ACC112 (cell line): ENCODE results near the gene SLC38A10.
"Not testable (repeated sequence)": the region's sequence is repeated elsewhere in the genome, so short reads cannot be mapped to it uniquely, and the experiment has no call there.

Source experiments
- H2AFZ ChIP-seq: fragments of 200-600 bp; sonication (generic); one replicate; pipeline ENCODE4 v1.6.0; 2017; ENCODE audit warnings: antibody characterized with exemption, low read length; ENCODE audit not compliant: unreplicated experiment
- H3K27ac ChIP-seq: fragments of 200-600 bp; sonication (generic); 2 replicates; pipeline ENCODE4 v1.5.1; 2014; ENCODE audit warnings: low read depth, mild to moderate bottlenecking, antibody characterized with exemption, low read length, moderate library complexity
- H3K27me3 ChIP-seq: fragments of 200-600 bp; sonication (generic); 2 replicates; pipeline ENCODE4 v1.6.1; 2014; ENCODE audit warnings: mild to moderate bottlenecking, antibody characterized with exemption, low read length, moderate library complexity, mixed read lengths; ENCODE audit not compliant: insufficient read depth
- H3K36me3 ChIP-seq: fragments of 200-600 bp; sonication (generic); 2 replicates; pipeline ENCODE4 v1.6.1; 2016; ENCODE audit warnings: mild to moderate bottlenecking, antibody characterized with exemption, low read length, moderate library complexity, mixed read lengths; ENCODE audit not compliant: insufficient read depth
- H3K4me1 ChIP-seq: fragments of 200-600 bp; sonication (generic); one replicate; pipeline ENCODE4 v1.6.1; 2016; ENCODE audit warnings: low read length, mixed read lengths; ENCODE audit not compliant: insufficient read depth, unreplicated experiment, control insufficient read depth
- H3K4me3 ChIP-seq: fragments of 200-600 bp; sonication (generic); 2 replicates; pipeline ENCODE4 v1.5.1; 2014; ENCODE audit warnings: mild to moderate bottlenecking, low read depth, low read length
- H3K79me2 ChIP-seq: fragments of 200-600 bp; sonication (generic); one replicate; pipeline ENCODE4 v1.6.0; 2016; ENCODE audit warnings: low read length; ENCODE audit not compliant: control insufficient read depth, unreplicated experiment, insufficient read depth

The SLC38A10 gene

DNA sequence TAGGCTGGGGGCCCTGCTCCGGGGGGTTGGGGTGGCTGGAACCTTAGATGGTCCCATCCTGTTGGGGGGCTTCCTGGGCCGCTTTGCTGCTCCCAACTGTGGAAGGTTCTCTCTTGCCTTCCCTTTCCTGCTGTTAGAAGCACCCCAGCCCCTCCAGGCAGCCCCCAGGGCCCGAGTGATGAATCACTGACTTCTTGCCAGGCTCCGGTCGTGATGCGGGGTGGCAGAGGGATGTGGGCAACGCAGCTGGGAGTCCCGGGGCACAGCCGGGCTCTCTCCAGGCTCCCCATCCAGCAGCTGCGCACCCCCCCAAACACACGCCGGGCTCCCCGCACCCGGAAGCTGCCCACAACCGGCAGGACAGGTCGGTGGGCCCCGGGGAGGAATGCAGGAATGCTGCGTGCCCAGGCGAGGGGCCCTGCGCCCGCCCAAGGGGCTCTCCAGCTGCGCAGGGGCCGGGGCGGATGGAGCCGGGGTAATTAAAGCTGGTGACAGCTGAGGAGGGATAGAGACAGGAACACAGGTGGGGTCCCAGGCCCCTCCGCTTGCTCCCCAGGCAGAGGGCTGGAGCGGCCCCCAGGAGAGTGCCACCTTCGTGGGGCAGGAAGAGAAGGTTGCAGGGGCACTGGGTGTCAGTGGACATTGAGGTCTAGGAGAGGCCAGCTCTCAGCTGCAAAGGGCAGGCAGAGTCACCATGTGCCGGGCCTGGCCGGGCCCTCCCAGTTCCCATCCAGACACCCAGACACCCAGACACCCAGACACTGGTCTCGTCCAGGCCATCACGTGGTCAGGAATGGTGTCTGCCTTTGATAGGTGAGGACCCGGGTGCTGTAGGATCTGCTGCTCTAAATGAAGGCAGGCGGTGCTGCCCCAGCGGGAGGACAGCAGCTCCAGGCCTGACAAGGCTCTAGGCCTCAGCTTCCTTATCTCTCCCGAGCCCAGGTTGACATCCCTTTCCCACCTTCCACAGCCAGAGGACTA, 15.0 kb upstream of the SLC38A10 start:
- H3K36me3 ChIP-seq = no peaks in the 10 kb centered on the region
- no peak overlapping the region for H3K4me3 ChIP-seq
- H2AFZ ChIP-seq = no peak overlapping the region
- H3K27me3 ChIP-seq = no peaks in the 10 kb centered on the region
- H3K79me2 ChIP-seq = no peaks in the 10 kb centered on the region
- peaks cover 10% of the 10 kb centered on the region for H3K4me1 ChIP-seq
- no peak overlapping the region for H3K27ac ChIP-seq

- H3K27ac ChIP-seq = no peak overlapping the region
Observed at GRCh38 chr17:81309140-81309858, 14.2 kb upstream of the SLC38A10 start.

GRCh38 chr17:81308784-81309139, 13.7 kb upstream of the SLC38A10 start:
- not testable (repeated sequence) for H3K27ac ChIP-seq, H2AFZ ChIP-seq, H3K27me3 ChIP-seq, H3K79me2 ChIP-seq, H3K4me1 ChIP-seq, H3K36me3 ChIP-seq
- peak overlapping the region; percentile 29; the same call in 1 of the 2 replicates for H3K4me3 ChIP-seq

More at GRCh38 chr17:81309140-81309858, 14.2 kb upstream of the SLC38A10 start:
- no peaks in the 10 kb centered on the region for H3K27me3 ChIP-seq
- no peaks in the 10 kb centered on the region for H3K79me2 ChIP-seq
- H3K4me3 ChIP-seq = peak overlapping the region; percentile 29; the same call in 1 of the 2 replicates
- H3K4me1 ChIP-seq = peaks cover 10% of the 10 kb centered on the region
- no peaks in the 10 kb centered on the region for H3K36me3 ChIP-seq
- H2AFZ ChIP-seq = peak overlapping the region; percentile 83

GRCh38 chr17:81307636-81308560, 12.8 kb upstream of the SLC38A10 start:
- Histone ChIP-seq H3K4me1 (peaks cover 10% of the 10 kb centered on the region), H3K4me3 (no peak overlapping the region), H3K27me3 (no peaks in the 10 kb centered on the region)

GRCh38 chr17:81306898-81307510, 11.9 kb upstream of the SLC38A10 start:
- Histone ChIP-seq H2AFZ (no peak overlapping the region), H3K4me1 (peaks cover 10% of the 10 kb centered on the region), H3K36me3 (no peaks in the 10 kb centered on the region), H3K27ac (no peak overlapping the region), H3K4me3 (no peak overlapping the region), H3K27me3 (no peaks in the 10 kb centered on the region), H3K79me2 (no peaks in the 10 kb centered on the region)

More at GRCh38 chr17:81307636-81308560, 12.8 kb upstream of the SLC38A10 start:
- H3K36me3 ChIP-seq = no peaks in the 10 kb centered on the region
- H2AFZ ChIP-seq = no peak overlapping the region
- no peaks in the 10 kb centered on the region for H3K79me2 ChIP-seq
- no peak overlapping the region for H3K27ac ChIP-seq

- H3K27me3 ChIP-seq = no peaks in the 10 kb centered on the region
- no peaks in the 10 kb centered on the region for H3K79me2 ChIP-seq
- H3K36me3 ChIP-seq = no peaks in the 10 kb centered on the region
- H3K4me1 ChIP-seq = peaks cover 10% of the 10 kb centered on the region
- H3K4me3 ChIP-seq = no peak overlapping the region
- no peak overlapping the region for H3K27ac ChIP-seq
- H2AFZ ChIP-seq = no peak overlapping the region
Observed at GRCh38 chr17:81306491-81306890, 11.4 kb upstream of the SLC38A10 start.

- Histone ChIP-seq H3K27me3 (no peaks in the 10 kb centered on the region), H3K4me1 (peaks cover 10% of the 10 kb centered on the region), H2AFZ (no peak overlapping the region), H3K36me3 (no peaks in the 10 kb centered on the region), H3K27ac (no peak overlapping the region), H3K4me3 (no peak overlapping the region), H3K79me2 (no peaks in the 10 kb centered on the region)
Observed at GRCh38 chr17:81305051-81305630, 10.0 kb upstream of the SLC38A10 start.

GRCh38 chr17:81304196-81305015, 9.3 kb upstream of the SLC38A10 start:
- no peak overlapping the region for H3K27ac ChIP-seq
- H3K79me2 ChIP-seq = no peaks in the 10 kb centered on the region
- H3K4me1 ChIP-seq = peaks cover 6% of the 10 kb centered on the region
- no peak overlapping the region for H3K4me3 ChIP-seq
- H2AFZ ChIP-seq = no peak overlapping the region
- no peaks in the 10 kb centered on the region for H3K27me3 ChIP-seq
- no peaks in the 10 kb centered on the region for H3K36me3 ChIP-seq

DNA sequence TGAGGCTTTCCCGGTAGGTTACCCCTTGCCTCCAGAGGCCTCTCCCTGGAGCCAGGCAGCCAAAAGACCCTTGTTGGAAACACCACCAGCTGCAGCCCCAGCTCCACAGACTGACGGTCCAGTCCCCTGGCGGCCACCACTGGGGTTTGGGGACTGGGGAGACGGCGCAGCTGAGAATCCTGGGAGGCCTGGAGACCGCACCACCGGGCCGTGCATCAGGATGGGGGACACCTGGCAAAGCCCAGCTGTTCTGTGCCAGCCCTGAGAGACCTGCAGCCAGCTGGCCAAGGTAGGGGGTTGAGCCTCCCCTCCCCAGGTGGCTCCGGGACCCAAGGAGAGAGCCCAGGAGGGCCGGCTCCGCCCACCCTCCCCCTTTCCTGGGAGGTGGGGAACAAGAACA, 8.3 kb upstream of the SLC38A10 start:
- Histone ChIP-seq H3K79me2 (no peaks in the 10 kb centered on the region), H3K27me3 (no peaks in the 10 kb centered on the region), H2AFZ (no peak overlapping the region), H3K4me1 (no peaks in the 10 kb centered on the region), H3K27ac (no peak overlapping the region), H3K36me3 (no peaks in the 10 kb centered on the region), H3K4me3 (no peak overlapping the region)
